HCT116 (cell line): ENCODE data around the gene FAM135A. TPM values are rescaled to one million over a fixed set of nuclear protein-coding genes. Genes with fewer than 3 reads are reported as not detected.

Experiments
- ATAC-seq: fragments of 200-7000 bp; cut with Tn5 transposase; 2 replicates; pipeline ENCODE4 v1.9.1; 2020; ENCODE audit warnings: mild to moderate bottlenecking, moderate library complexity
- BruUV-seq: library from RNA; stranded (reverse); fragments of 400-500 nt; replicated peaks from 2 replicates; lab custom pipeline; 2021; lab: Mats Ljungman, UMichigan
- CTCF ChIA-PET: fragments of 300-600 bp; sonication (Branson Sonifier 250); formaldehyde crosslinking; loops from one replicate; lab custom pipeline; 2021; ENCODE audit warnings: antibody characterized with exemption; lab: Charles Lee
- POLR2A ChIA-PET: fragments of 300-600, 350-600 bp; sonication (Branson Sonifier 250); formaldehyde crosslinking; loops from one replicate; lab custom pipeline; 2021; ENCODE audit warnings: antibody characterized with exemption; lab: Charles Lee
- RAD21 ChIA-PET, 2 experiments: fragments of 300-600 bp; sonication (Branson Sonifier 250); formaldehyde crosslinking; loops; one replicate each; lab custom pipeline; 2023; ENCODE audit warnings: low total read pairs in 2 of 2; ENCODE audit not compliant: uncharacterized antibody in 2 of 2, unreplicated experiment in 2 of 2, low non-redundant PET in 1 of 2; lab: Charles Lee
- DNase-seq: peaks from one replicate; pipeline ENCODE4 v3.0.0-alpha.2; 2010; ENCODE audit warnings: low read depth, low spot score
- H2AFZ ChIP-seq: fragments of 200-600 bp; shearing (Covaris generic), sonication (generic); 2 replicates; pipeline ENCODE4 v1.6.1; 2017; ENCODE audit warnings: low read depth, mixed run types, mixed read lengths, antibody characterized with exemption, low read length; ENCODE audit not compliant: poor library complexity, severe bottlenecking
- H3K27ac ChIP-seq: 2 replicates; pipeline ENCODE4 v1.5.1; 2012; ENCODE audit warnings: low read depth, low read length
- H3K27me3 ChIP-seq: fragments of 200-600 bp; sonication (generic); 2 replicates; pipeline ENCODE4 v1.6.1; 2016; ENCODE audit warnings: mixed run types, low read length, mixed read lengths; ENCODE audit not compliant: insufficient read depth
- H3K36me3 ChIP-seq, 2 experiments: fragments of 200-500 bp in 1 of 2; fragments of 200-600 bp in 1 of 2; sonication (Bioruptor generic) in 1 of 2; sonication (generic) in 1 of 2; 2 replicates each; pipeline versions ENCODE4 v1.5.1 to v1.6.1; 2014 to 2016; ENCODE audit warnings: low read length in 2 of 2, inconsistent platforms in 1 of 2, mixed read lengths in 1 of 2, mixed run types in 1 of 2; ENCODE audit not compliant: insufficient read depth in 2 of 2, control insufficient read depth in 1 of 2
- H3K4me1 ChIP-seq, 2 experiments: fragments of 200-600 bp in 1 of 2; sonication (generic) in 1 of 2; 2 replicates each; pipeline versions ENCODE4 v1.5.1 to v1.6.1; 2012 to 2017; ENCODE audit warnings: low read length in 2 of 2, inconsistent platforms in 1 of 2, mild to moderate bottlenecking in 1 of 2, mixed read lengths in 1 of 2, mixed run types in 1 of 2, moderate library complexity in 1 of 2; ENCODE audit not compliant: insufficient read depth in 2 of 2, control insufficient read depth in 1 of 2
- H3K4me2 ChIP-seq: fragments of 200-600 bp; sonication (generic); 2 replicates; pipeline ENCODE4 v1.6.1; 2017; ENCODE audit warnings: mixed run types, low read length, mixed read lengths
- H3K4me3 ChIP-seq, 2 experiments: fragments of 200-600 bp in 1 of 2; sonication (generic) in 1 of 2; replicated peaks in 1 of 2; 2 replicates each; pipeline ENCODE4 v1.5.1; 2011 to 2016; ENCODE audit warnings: low read length in 2 of 2, control low read depth in 1 of 2, low read depth in 1 of 2, mild to moderate bottlenecking in 1 of 2, mixed read lengths in 1 of 2, mixed run types in 1 of 2
- H3K79me2 ChIP-seq: fragments of 200-600 bp; sonication (generic); 2 replicates; pipeline ENCODE4 v1.6.1; 2017; ENCODE audit warnings: mild to moderate bottlenecking, mixed run types, low read length, moderate library complexity, mixed read lengths; ENCODE audit not compliant: insufficient read depth
- H3K9ac ChIP-seq: fragments of 200-600 bp; sonication (generic); 2 replicates; pipeline ENCODE4 v1.6.1; 2016; ENCODE audit warnings: low read length, mixed read lengths
- H3K9me2 ChIP-seq: fragments of 200-600 bp; sonication (generic), shearing (Covaris generic); 2 replicates; pipeline ENCODE4 v1.6.1; 2017; ENCODE audit warnings: mixed run types, mild to moderate bottlenecking, moderate library complexity; ENCODE audit not compliant: insufficient read depth
- H3K9me3 ChIP-seq, 2 experiments: fragments of 200-500 bp in 1 of 2; fragments of 200-600 bp in 1 of 2; sonication (Bioruptor generic) in 1 of 2; sonication (generic) in 1 of 2; 2 replicates each; pipeline ENCODE4 v1.6.1; 2014 to 2017; ENCODE audit warnings: low read length in 2 of 2, mixed read lengths in 2 of 2, inconsistent platforms in 1 of 2, low read depth in 1 of 2, mild to moderate bottlenecking in 1 of 2, mixed run types in 1 of 2, moderate library complexity in 1 of 2; ENCODE audit not compliant: control insufficient read depth in 1 of 2, insufficient read depth in 1 of 2
- H4K20me1 ChIP-seq: fragments of 200-600 bp; sonication (generic), shearing (Covaris generic); 2 replicates; pipeline ENCODE4 v1.6.1; 2017; ENCODE audit warnings: mixed run types, mild to moderate bottlenecking, moderate library complexity; ENCODE audit not compliant: insufficient read depth
- CBX3 ChIP-seq: IDR thresholded peaks from 2 replicates; pipeline ENCODE4 v1.6.1; 2012; ENCODE audit warnings: low read depth
- CEBPB ChIP-seq: IDR thresholded peaks from 2 replicates; pipeline ENCODE4 v1.6.1; 2012; ENCODE audit warnings: low read depth
- EGR1 ChIP-seq: IDR thresholded peaks from 2 replicates; pipeline ENCODE4 v1.6.1; 2012; ENCODE audit warnings: low read depth
- ELF1 ChIP-seq: IDR thresholded peaks from 2 replicates; pipeline ENCODE4 v1.6.1; 2012; ENCODE audit warnings: low read depth, borderline replicate concordance
- EZH2 ChIP-seq: fragments of 200-600 bp; sonication (generic); IDR thresholded peaks from 2 replicates; pipeline ENCODE4 v1.6.1; 2017; ENCODE audit warnings: antibody characterized with exemption, mixed run types
- EZH2phosphoT487 ChIP-seq: fragments of 200-600 bp; IDR thresholded peaks from 2 replicates; pipeline ENCODE4 v1.6.1; 2018; ENCODE audit warnings: antibody characterized with exemption, borderline replicate concordance
- JUND ChIP-seq: IDR thresholded peaks from 2 replicates; pipeline ENCODE4 v1.6.1; 2012
- POLR2A ChIP-seq: IDR thresholded peaks from 2 replicates; pipeline ENCODE4 v1.7.0; 2011; ENCODE audit warnings: borderline replicate concordance; ENCODE audit not compliant: insufficient read depth, insufficient read length; ENCODE audit errors: extremely low read depth
- POLR2AphosphoS5 ChIP-seq: IDR thresholded peaks from 2 replicates; pipeline ENCODE4 v1.6.1; 2011; ENCODE audit warnings: mild to moderate bottlenecking, low read depth, low read length, moderate library complexity
- SRF ChIP-seq: IDR thresholded peaks from 2 replicates; pipeline ENCODE4 v1.6.1; 2012; ENCODE audit warnings: low read depth
- ZFX ChIP-seq: fragments of 450-650 bp; IDR thresholded peaks from 2 replicates; pipeline ENCODE4 v1.6.1; 2017
- intact Hi-C: fragments of 100-400 bp; cut with micrococcal nuclease; formaldehyde crosslinking; loops from 2 replicates; pipeline ENCODE4 v1.10.0; 2022
- total RNA-seq: library from RNA; stranded (reverse); gene quantifications from one replicate; pipeline ENCODE4 v1.2.1, GENCODE V29; 2021; ENCODE audit not compliant: unreplicated experiment
- TF ChIP-seq, protein P1 (sequence below): IDR thresholded peaks from 2 replicates; pipeline ENCODE4 v1.6.1; 2012
- TF ChIP-seq, protein P2 (sequence below): IDR thresholded peaks from 2 replicates; pipeline ENCODE4 v1.6.1; 2011; ENCODE audit warnings: mild to moderate bottlenecking, low read length, moderate library complexity; ENCODE audit not compliant: insufficient replicate concordance; ENCODE audit errors: extremely low read depth
- TF ChIP-seq, protein P3 (sequence below), 3 experiments: fragments of 200-600 bp in 1 of 3; sonication (generic) in 1 of 3; IDR thresholded peaks in 2 of 3; conservative IDR thresholded peaks in 1 of 3; 2 replicates each; pipeline ENCODE4 v1.5.1; 2012 to 2017; ENCODE audit warnings: low read depth in 2 of 3, low read length in 2 of 3, antibody characterized with exemption in 1 of 3, borderline replicate concordance in 1 of 3, control low read depth in 1 of 3, mild to moderate bottlenecking in 1 of 3, mixed read lengths in 1 of 3, mixed run types in 1 of 3, moderate library complexity in 1 of 3; ENCODE audit not compliant: insufficient read depth in 1 of 3

The FAM135A gene
- total RNA-seq, 1 experiment from 2014 or later = 20.8 TPM

DNA sequence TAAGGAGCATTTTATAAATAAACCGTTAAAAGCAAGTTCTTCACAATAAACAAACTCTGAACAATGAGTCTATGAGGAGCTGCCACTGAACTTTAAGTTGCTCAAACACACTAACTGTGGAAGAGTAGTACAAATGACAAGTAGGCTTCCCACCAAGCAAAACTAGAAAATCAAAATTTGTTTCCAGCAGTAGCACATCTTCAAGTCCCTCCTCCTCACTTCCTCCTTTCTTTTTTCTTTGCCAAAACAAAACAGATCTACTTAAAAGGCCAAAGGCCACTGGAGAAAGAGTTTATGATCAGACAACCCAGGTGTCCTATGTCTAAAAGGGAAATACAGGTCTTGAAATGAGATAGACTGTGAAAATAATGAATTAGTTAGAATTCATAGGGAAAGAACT lies 17.1 kb upstream of the FAM135A start:
- H3K4me3 ChIP-seq = no peak overlapping the region
- no peaks in the 10 kb centered on the region for H3K9me3 ChIP-seq
- DNase-seq (no peak), ATAC-seq (no peak)
- no peaks in the 10 kb centered on the region for H3K27me3 ChIP-seq
- H3K36me3 ChIP-seq = no peaks in the 10 kb centered on the region
- H3K4me2 ChIP-seq = peak overlapping the region; percentile 74
- H3K79me2 ChIP-seq = no peaks in the 10 kb centered on the region
- H3K9ac ChIP-seq = no peak overlapping the region; the same call in 1 of the 2 replicates
- no TSS peak for BruUV-seq
- no peaks in the 10 kb centered on the region for H3K9me2 ChIP-seq
- peaks cover 33 to 53% of the 10 kb centered on the region in 2 experiments for H3K4me1 ChIP-seq
- intact Hi-C loops = no loop called here
- CTCF ChIA-PET = no interaction called here
- H2AFZ ChIP-seq = peak overlapping the region; percentile 96
- H3K27ac ChIP-seq = no peak overlapping the region
- RAD21 ChIA-PET = no interaction called here
- no peaks in the 10 kb centered on the region for H4K20me1 ChIP-seq
- TF ChIP-seq EGR1 = no peak
- TF ChIP-seq, protein P1, sequence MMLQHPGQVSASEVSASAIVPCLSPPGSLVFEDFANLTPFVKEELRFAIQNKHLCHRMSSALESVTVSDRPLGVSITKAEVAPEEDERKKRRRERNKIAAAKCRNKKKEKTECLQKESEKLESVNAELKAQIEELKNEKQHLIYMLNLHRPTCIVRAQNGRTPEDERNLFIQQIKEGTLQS = no peak
- TF ChIP-seq CBX3 = no peak
- TF ChIP-seq, protein P2, sequence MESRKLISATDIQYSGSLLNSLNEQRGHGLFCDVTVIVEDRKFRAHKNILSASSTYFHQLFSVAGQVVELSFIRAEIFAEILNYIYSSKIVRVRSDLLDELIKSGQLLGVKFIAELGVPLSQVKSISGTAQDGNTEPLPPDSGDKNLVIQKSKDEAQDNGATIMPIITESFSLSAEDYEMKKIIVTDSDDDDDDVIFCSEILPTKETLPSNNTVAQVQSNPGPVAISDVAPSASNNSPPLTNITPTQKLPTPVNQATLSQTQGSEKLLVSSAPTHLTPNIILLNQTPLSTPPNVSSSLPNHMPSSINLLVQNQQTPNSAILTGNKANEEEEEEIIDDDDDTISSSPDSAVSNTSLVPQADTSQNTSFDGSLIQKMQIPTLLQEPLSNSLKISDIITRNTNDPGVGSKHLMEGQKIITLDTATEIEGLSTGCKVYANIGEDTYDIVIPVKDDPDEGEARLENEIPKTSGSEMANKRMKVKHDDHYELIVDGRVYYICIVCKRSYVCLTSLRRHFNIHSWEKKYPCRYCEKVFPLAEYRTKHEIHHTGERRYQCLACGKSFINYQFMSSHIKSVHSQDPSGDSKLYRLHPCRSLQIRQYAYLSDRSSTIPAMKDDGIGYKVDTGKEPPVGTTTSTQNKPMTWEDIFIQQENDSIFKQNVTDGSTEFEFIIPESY = no peak
- TF ChIP-seq EZH2phosphoT487 = no peak
- TF ChIP-seq JUND = no peak
- TF ChIP-seq POLR2AphosphoS5 = no peak
- TF ChIP-seq, protein P3, sequence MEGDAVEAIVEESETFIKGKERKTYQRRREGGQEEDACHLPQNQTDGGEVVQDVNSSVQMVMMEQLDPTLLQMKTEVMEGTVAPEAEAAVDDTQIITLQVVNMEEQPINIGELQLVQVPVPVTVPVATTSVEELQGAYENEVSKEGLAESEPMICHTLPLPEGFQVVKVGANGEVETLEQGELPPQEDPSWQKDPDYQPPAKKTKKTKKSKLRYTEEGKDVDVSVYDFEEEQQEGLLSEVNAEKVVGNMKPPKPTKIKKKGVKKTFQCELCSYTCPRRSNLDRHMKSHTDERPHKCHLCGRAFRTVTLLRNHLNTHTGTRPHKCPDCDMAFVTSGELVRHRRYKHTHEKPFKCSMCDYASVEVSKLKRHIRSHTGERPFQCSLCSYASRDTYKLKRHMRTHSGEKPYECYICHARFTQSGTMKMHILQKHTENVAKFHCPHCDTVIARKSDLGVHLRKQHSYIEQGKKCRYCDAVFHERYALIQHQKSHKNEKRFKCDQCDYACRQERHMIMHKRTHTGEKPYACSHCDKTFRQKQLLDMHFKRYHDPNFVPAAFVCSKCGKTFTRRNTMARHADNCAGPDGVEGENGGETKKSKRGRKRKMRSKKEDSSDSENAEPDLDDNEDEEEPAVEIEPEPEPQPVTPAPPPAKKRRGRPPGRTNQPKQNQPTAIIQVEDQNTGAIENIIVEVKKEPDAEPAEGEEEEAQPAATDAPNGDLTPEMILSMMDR (IDR thresholded peaks at IDR 0.05 in 2 of 3, conservative IDR thresholded peaks at IDR 0.05 in 1 of 3; ENCODE audit: borderline replicate concordance in 1 of 3, insufficient read depth in 1 of 3, low read depth in 2 of 3, low read length in 2 of 3) = no peak
- no peak for TF ChIP-seq ELF1
- TF ChIP-seq ZFX = no peak
- TF ChIP-seq EZH2 = no peak
- TF ChIP-seq SRF = no peak
- TF ChIP-seq CEBPB = no peak
- TF ChIP-seq POLR2A = no peak
- POLR2A ChIA-PET = interaction anchor here (1.4 kb wide), 1 partner anchor 17 kb away, joined by 5 read pairs; the partner anchor contains the start of gene FAM135A
